Heart right ventricle (tissue), 16 donors: ENCODE measurements around the gene PACS2. TPM values are rescaled to one million over a fixed set of nuclear protein-coding genes. Genes with fewer than 3 reads are reported as not detected.
A peak's percentile ranks its signal among the peaks of the same experiment; 100 is the strongest.

Source experiments
- ATAC-seq, 8 donors: fragments of 200-7000 bp; cut with Tn5 transposase; one replicate each; pipeline ENCODE4 v1.9.1; 2020; ENCODE audit warnings: mild to moderate bottlenecking in 8 of 8, moderate library complexity in 8 of 8, moderate number of reproducible peaks in 1 of 8
- DNase-seq, 2 donors: peaks; one replicate each; pipeline ENCODE4 v3.0.0-alpha.2; 2020
- H3K27ac ChIP-seq, 10 donors: fragments of 200-600 bp; sonication (generic) in 2 of 10; one replicate each; pipeline versions ENCODE4 v1.5.0 to v1.8.0; 2020 to 2022; ENCODE audit warnings: mild to moderate bottlenecking in 3 of 10
- H3K27me3 ChIP-seq, 7 donors: fragments of 200-600 bp; one replicate each; pipeline ENCODE4 v1.8.0; 2021 to 2022; ENCODE audit warnings: mild to moderate bottlenecking in 2 of 7
- H3K36me3 ChIP-seq, 9 donors: fragments of 200-600 bp; sonication (generic) in 1 of 9; one replicate each; pipeline versions ENCODE4 v1.5.0 to v1.8.0; 2020 to 2022; ENCODE audit warnings: mild to moderate bottlenecking in 2 of 9
- H3K4me1 ChIP-seq, 9 donors: fragments of 200-600 bp; sonication (generic) in 1 of 9; one replicate each; pipeline versions ENCODE4 v1.5.0 to v1.8.0; 2020 to 2022; ENCODE audit warnings: mild to moderate bottlenecking in 4 of 9
- H3K4me3 ChIP-seq, 10 donors: fragments of 200-600 bp; sonication (generic) in 2 of 10; one replicate each; pipeline versions ENCODE4 v1.5.0 to v1.8.0; 2020 to 2022; ENCODE audit warnings: mild to moderate bottlenecking in 7 of 10, moderate library complexity in 2 of 10
- H3K9me3 ChIP-seq, 11 donors: fragments of 200-600 bp in 10 of 11; sonication (generic) in 2 of 11; one replicate each; pipeline versions ENCODE4 v1.5.0 to v1.8.0; 2013 to 2022; ENCODE audit warnings: mild to moderate bottlenecking in 2 of 11, control low read depth in 1 of 11, moderate library complexity in 1 of 11
- WGBS, 2 donors: extraction: QIAGEN DNeasy Blood & Tissue Kit; methylation state at CpG; one replicate each; pipeline ENCODE4 v1.1.7; 2013; ENCODE audit warnings: inconsistent platforms in 1 of 2; 5-methylcytosine and 5-hydroxymethylcytosine counted together
- intact Hi-C, 10 donors: fragments of 100-400 bp; cut with DNase I; formaldehyde crosslinking; loops; one replicate each; pipeline versions ENCODE4 v1.11.1 to v1.14.2; 2022
- polyA plus RNA-seq, 2 donors: library from polyadenylated mRNA; stranded (reverse); fragments of 200-250 nt; gene quantifications; one replicate each; pipeline ENCODE4 v1.2.3, GENCODE V29; 2013
- total RNA-seq, 10 donors: library from RNA; stranded (reverse); fragmentation: NEBNext Ultra II Directional in 3 of 10; extraction: Animal tissue kit (Norgen Biotek cat#: 25700) in 3 of 10; gene quantifications; one replicate each; pipeline versions ENCODE4 v1.2.1 to v1.2.4, GENCODE V29; 2021 to 2023
- TF ChIP-seq, protein P1 (sequence below), 9 donors: fragments of 200-600 bp; sonication (generic) in 2 of 9; IDR thresholded peaks; one replicate each; pipeline versions ENCODE4 v1.5.0 to v1.8.0; 2021 to 2022; ENCODE audit warnings: antibody characterized with exemption in 9 of 9, mild to moderate bottlenecking in 5 of 9, moderate library complexity in 1 of 9
- donor health status: Arrhythmogenic right ventricular cardiomyopathy.
- donor health status: ischemic (EF 13 %, LVEDD 7.1; RV severe dilation, severe dysfunction).
- donor health status: healthy with polysubstance abuse.
- donor health status: DM: no; HTN: yes; CAD: no.
- donor health status: DM: no; HTN: no; CAD: no.
- donor health status: ischemic (EF 25% LVEDD 6.9; RV normal size, moderate dysfunction).
- donor health status: ischemic (EF 25% LVEDD 5.7; RV mildly dilated, moderate dysfunction).
- donor health status: healthy.
- donor health status: DM: yes; HTN: yes; CAD: no.
- donor health status: Ischemic cardiomyopathy.
- donor health status: ischemic (EF 35%, LVEDD 5.7; RV mildly dilated, moderate dysfunction).
- donor health status: nonischemic (EF 11% LVEDD 7.7; RV severe dilation, severe dysfunction).
- donor health status: DM: yes; HTN: yes; CAD: no.
- donor health status: PGD.
- donor health status: ischemic (EF 29% LVEDD 5.4; RV normal size, mild dysfunction).
- donor health status: nonischemic (EF 23%, LVEDD 6.1; RV moderate dilation, normal function).

The PACS2 gene
- total and polyA plus RNA-seq, 12 donors: 41.8 to 123 (median 54.6) TPM

DNA sequence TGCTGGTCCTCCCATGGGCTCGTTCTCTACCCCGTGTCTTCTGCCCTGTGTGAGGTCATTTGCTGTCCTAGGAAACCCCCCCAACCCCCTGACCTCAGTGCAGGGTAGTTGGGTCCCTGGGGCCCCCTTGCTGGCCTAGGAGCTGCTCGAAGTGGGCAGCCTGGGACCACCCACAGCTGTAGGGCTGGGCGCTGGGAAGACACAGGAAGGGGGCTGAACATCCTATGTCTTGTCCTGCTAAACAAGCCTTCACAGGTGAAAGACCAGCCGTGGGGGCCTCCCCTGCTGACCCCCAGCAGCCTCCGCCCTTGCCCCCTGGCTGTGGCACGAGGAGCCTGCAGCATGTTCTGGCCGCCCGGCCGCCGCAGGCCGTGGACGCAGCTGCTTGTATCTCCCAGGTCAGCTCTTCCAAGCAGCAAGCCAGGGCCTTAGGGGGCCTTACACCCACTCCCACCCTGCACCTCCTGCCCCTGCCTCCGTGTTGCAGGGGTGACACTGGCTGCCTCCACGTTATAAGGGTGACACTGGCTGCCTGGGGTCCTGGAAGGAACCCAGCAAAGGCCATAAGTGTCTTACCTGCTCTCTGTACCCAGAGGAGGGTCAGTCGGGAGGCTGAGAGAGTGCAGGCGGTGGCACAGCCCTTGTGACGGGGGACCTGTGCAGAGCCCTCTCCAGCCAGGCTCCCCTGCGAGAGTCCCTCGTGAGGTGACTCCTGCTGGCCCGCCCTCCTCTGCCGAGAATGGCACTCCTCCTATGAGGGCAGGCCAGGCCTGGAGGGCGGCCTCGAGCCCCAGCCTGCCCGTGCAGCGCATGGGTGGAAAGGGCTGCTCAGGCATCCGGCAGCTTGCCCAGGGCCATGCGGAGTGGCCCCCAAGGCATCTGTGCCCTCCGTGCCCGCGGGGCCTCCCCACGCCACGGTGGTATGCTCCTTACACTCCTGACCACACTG, 72.3 kb downstream of the PACS2 start:
- H3K4me1 ChIP-seq: peaks cover 0 to 41% (median 0%) of the 10 kb centered on the region in 9 donors
- H3K36me3 ChIP-seq: peaks cover 0 to 77% (median 10%) of the 10 kb centered on the region in 9 donors
- ATAC-seq (no peak), DNase-seq (no peak)
- no peaks in the 10 kb centered on the region for H3K27me3 ChIP-seq
- H3K9me3 ChIP-seq: no peaks in the 10 kb centered on the region
- intact Hi-C loops: no loop called here
- TF ChIP-seq, protein P1, sequence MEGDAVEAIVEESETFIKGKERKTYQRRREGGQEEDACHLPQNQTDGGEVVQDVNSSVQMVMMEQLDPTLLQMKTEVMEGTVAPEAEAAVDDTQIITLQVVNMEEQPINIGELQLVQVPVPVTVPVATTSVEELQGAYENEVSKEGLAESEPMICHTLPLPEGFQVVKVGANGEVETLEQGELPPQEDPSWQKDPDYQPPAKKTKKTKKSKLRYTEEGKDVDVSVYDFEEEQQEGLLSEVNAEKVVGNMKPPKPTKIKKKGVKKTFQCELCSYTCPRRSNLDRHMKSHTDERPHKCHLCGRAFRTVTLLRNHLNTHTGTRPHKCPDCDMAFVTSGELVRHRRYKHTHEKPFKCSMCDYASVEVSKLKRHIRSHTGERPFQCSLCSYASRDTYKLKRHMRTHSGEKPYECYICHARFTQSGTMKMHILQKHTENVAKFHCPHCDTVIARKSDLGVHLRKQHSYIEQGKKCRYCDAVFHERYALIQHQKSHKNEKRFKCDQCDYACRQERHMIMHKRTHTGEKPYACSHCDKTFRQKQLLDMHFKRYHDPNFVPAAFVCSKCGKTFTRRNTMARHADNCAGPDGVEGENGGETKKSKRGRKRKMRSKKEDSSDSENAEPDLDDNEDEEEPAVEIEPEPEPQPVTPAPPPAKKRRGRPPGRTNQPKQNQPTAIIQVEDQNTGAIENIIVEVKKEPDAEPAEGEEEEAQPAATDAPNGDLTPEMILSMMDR (IDR thresholded peaks at IDR 0.05): no peak
- H3K27ac ChIP-seq: no peak overlapping the region
- WGBS, 2 donors: 93 to 94% methylated on average over 32 to 33 of the region's 33 CpGs
- H3K4me3 ChIP-seq: no peak overlapping the region

DNA sequence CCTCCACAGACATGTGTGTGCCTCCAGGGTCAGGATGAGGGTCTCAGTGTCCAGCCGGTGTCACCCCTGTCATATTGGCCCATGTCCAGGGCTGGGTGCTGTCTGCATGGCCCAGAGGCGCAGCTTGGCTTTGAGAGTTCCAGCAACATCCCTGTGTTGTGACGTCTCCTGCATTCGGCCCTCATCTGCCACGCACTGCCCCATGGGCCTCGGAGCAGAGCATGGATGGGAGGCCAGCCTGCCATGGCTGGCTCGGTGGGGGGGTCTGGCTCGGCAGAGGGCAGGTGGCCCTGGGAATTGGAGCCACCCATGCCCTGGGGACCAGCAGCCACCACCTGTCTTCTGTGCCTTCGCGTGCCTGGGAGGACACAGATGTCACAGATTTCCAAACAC, 73.0 kb downstream of the PACS2 start:
- H3K9me3 ChIP-seq: no peaks in the 10 kb centered on the region
- H3K36me3 ChIP-seq: peaks cover 0 to 76% (median 10%) of the 10 kb centered on the region in 9 donors

DNA sequence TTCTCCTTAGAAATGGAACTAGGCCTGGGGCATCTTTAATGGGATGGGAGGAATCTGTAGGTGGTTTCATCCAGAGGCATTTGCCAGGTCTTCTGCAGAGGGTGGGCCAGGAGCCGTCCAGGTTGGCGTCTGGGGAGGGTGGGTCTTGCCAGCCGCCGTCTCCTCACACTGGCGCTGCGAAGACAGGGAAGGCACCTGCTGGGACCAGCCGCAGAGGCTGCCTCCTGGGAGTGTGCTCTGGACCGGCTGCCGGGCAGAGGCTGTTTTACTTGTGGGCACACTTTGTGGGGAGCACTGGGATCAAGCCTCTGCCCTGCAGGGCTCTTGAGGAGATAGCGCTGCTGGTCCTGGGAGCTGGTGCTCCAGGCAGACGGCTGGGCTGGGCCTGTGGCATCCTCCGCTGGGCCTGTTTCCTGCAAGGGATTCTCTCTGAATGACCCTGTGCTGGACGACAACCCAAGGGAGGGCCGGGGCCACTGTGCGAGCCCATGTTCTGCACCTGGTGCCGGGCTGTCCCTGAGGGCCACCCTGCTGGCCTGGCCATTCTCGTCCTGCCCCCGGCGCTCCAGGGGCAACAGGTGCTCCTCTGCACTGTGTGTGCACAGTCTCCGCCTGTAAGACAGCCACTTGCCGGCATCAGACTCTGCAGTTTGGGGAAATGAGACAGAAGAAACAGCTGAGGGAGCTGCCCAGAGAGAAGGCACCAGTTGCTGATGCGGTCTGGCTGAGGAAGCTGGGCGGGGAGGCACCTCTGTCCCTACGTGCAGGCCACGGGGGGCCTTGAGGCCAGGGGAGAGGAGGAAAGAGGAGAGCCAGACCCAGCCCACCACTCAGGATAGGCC, 73.8 kb downstream of the PACS2 start:
- Histone ChIP-seq H3K9me3 (no peaks in the 10 kb centered on the region), H3K36me3 (peaks cover 0 to 76% (median 10%) of the 10 kb centered on the region in 9 donors), H3K4me1 (peaks cover 0 to 44% (median 0%) of the 10 kb centered on the region in 9 donors), H3K4me3 (no peak overlapping the region), H3K27me3 (no peaks in the 10 kb centered on the region), H3K27ac (peak overlapping the region in 2 of 10 donors; percentile 34 to 83)
- DNase-seq (peak in 1 of 2 donors; percentile 31), ATAC-seq (peak in 2 of 8 donors; percentile 13 to 31)
- TF ChIP-seq, protein P1 (IDR thresholded peaks at IDR 0.05): no peak
- WGBS, 2 donors: 87 to 92% methylated on average over 25 of the region's 25 CpGs
- intact Hi-C loops: no loop called here

More for the DNA sequence above, 73.0 kb downstream of the PACS2 start:
- TF ChIP-seq, protein P1 (IDR thresholded peaks at IDR 0.05): no peak
- WGBS, 2 donors: 91 to 92% methylated on average over 10 of the region's 10 CpGs
- intact Hi-C loops: no loop called here
- no peak overlapping the region for H3K27ac ChIP-seq
- DNase-seq (no peak), ATAC-seq (no peak)
- H3K27me3 ChIP-seq: no peaks in the 10 kb centered on the region
- no peak overlapping the region for H3K4me3 ChIP-seq
- H3K4me1 ChIP-seq: peaks cover 0 to 41% (median 0%) of the 10 kb centered on the region in 9 donors

DNA sequence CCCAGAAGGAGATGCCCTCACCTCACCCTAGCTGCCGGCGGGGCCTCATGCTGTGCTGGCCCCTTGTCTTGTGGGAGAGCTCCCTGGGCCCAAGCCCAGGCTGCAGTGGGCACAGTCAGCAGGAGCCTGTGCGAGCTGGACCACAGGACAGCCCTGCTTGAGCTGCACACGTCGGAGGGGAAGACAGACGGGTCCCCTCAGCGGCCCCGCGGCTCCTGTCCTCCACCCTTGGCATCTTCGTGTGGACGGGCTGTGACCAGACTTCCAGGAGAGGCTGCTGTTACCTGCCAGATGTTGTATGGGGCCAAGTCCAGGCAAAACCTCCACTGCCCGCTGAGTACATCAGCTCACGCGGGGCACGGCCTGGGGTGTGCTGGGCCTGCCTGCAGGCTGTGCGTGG, 74.4 kb downstream of the PACS2 start:
- H3K27ac ChIP-seq: peak overlapping the region in 4 of 10 donors; percentile 17 to 83 (median 45)
- peaks cover 0 to 49% (median 0%) of the 10 kb centered on the region in 9 donors for H3K4me1 ChIP-seq
- TF ChIP-seq, protein P1 (IDR thresholded peaks at IDR 0.05): no peak
- 90% methylated on average over 16 of the region's 16 CpGs for WGBS, 2 donors
- DNase-seq (no peak), ATAC-seq (peak in 1 of 8 donors; percentile 4)
- H3K9me3 ChIP-seq: no peaks in the 10 kb centered on the region
- H3K27me3 ChIP-seq: no peaks in the 10 kb centered on the region
- intact Hi-C loops: no loop called here
- H3K36me3 ChIP-seq: peaks cover 0 to 73% (median 10%) of the 10 kb centered on the region in 9 donors
- no peak overlapping the region for H3K4me3 ChIP-seq
